Osteocyte (in vitro differentiated cells): Measurements from ENCODE around the gene PEPD. TPM values are rescaled to one million over a fixed set of nuclear protein-coding genes. Genes with fewer than 3 reads are reported as not detected.

ENCODE experiments used
- DNase-seq: peaks from one replicate; pipeline ENCODE4 v3.0.0; 2021; ENCODE audit warnings: mixed read lengths; ENCODE audit not compliant: unreplicated experiment; ENCODE audit errors: extremely low spot score
- H3K27ac Mint-ChIP-seq: one replicate; pipeline ENCODE4 v1.8.0; 2021; ENCODE audit warnings: mild to moderate bottlenecking, mixed read lengths; ENCODE audit not compliant: unreplicated experiment
- H3K27me3 Mint-ChIP-seq: one replicate; pipeline ENCODE4 v1.8.0; 2021; ENCODE audit warnings: mixed read lengths; ENCODE audit not compliant: unreplicated experiment
- H3K36me3 Mint-ChIP-seq: one replicate; pipeline ENCODE4 v1.8.0; 2021; ENCODE audit warnings: mixed read lengths; ENCODE audit not compliant: unreplicated experiment
- H3K4me1 Mint-ChIP-seq: one replicate; pipeline ENCODE4 v1.8.0; 2021; ENCODE audit warnings: mixed read lengths; ENCODE audit not compliant: unreplicated experiment
- H3K4me3 Mint-ChIP-seq: one replicate; pipeline ENCODE4 v1.8.0; 2021; ENCODE audit warnings: mild to moderate bottlenecking, moderate library complexity, mixed read lengths; ENCODE audit not compliant: unreplicated experiment
- H3K9me3 Mint-ChIP-seq: one replicate; pipeline ENCODE4 v1.8.0; 2021; ENCODE audit warnings: mixed read lengths; ENCODE audit not compliant: unreplicated experiment
- total RNA-seq: library from RNA; stranded (reverse); gene quantifications from 2 replicates; pipeline ENCODE4 v1.2.1, GENCODE V29; 2021
- TF ChIP-seq, protein P1 (sequence below): fragments of 200-600 bp; sonication (generic); IDR thresholded peaks from 2 replicates; pipeline ENCODE4 v1.5.0; 2021; ENCODE audit warnings: antibody characterized with exemption, mild to moderate bottlenecking, moderate library complexity

The PEPD gene
- total RNA-seq, 1 donor from 2014 or later, result 106 TPM

DNA sequence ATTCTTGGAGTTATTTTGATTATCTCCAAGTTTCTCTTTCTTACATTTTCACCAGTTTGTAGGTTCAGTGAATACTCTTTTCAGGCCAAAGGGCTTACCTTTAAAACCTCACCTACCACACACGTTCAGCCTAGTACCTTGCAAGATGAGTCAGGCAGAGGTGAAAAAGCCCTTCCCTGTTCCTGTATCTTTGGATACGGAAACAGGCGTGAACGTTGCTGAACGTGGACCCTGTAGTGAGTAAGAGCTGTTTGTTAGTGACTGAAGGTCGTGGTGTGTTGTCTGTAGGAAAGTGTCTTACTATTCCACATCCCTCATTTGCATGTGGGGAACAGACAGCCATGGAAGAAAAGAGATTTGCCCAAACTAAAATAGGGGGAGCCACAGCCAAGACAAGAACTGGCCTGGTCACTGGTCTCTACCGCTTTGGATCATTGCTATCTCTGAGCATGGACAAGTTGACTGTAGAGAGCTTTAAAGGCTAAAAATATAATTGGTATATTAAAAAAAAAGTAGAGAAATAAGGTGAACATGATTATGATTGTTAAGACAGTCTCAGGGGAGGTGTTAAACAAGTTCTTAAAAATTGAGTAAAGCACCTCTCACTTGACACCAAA, 144.5 kb downstream of the PEPD start:
- Mint-ChIP-seq H3K27ac (peak overlapping the region; percentile 95), H3K9me3 (no peaks in the 10 kb centered on the region), H3K27me3 (no peaks in the 10 kb centered on the region), H3K4me1 (peaks cover 59% of the 10 kb centered on the region), H3K4me3 (no peak overlapping the region), H3K36me3 (peaks cover 29% of the 10 kb centered on the region)
- no peak for DNase-seq
- TF ChIP-seq, protein P1, sequence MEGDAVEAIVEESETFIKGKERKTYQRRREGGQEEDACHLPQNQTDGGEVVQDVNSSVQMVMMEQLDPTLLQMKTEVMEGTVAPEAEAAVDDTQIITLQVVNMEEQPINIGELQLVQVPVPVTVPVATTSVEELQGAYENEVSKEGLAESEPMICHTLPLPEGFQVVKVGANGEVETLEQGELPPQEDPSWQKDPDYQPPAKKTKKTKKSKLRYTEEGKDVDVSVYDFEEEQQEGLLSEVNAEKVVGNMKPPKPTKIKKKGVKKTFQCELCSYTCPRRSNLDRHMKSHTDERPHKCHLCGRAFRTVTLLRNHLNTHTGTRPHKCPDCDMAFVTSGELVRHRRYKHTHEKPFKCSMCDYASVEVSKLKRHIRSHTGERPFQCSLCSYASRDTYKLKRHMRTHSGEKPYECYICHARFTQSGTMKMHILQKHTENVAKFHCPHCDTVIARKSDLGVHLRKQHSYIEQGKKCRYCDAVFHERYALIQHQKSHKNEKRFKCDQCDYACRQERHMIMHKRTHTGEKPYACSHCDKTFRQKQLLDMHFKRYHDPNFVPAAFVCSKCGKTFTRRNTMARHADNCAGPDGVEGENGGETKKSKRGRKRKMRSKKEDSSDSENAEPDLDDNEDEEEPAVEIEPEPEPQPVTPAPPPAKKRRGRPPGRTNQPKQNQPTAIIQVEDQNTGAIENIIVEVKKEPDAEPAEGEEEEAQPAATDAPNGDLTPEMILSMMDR, result no peak

DNA sequence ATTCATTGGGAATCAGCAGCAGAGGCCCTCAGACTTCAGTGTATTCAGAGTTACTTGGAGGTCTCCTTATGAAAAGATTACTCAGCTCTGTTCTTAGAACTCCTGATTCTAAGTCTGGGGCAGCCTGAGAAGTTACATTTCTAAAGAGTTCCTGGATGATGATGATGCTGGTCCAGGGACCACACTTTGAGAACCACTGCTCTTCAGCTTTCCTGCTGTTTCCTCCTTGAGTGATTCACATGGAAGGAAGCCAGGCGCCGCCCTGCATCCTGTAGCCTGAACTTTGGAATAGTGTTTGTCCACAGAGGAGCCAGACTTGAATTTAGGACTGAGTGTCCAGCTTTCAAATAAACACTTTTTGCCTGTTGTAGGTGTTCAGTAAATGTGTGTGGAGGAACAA, 145.2 kb downstream of the PEPD start:
- no peak for DNase-seq
- TF ChIP-seq, protein P1, result no peak
- Mint-ChIP-seq H3K27me3 (no peaks in the 10 kb centered on the region), H3K4me1 (peaks cover 57% of the 10 kb centered on the region), H3K9me3 (no peaks in the 10 kb centered on the region), H3K27ac (peak overlapping the region; percentile 95), H3K4me3 (peak overlapping the region; percentile 92), H3K36me3 (peaks cover 23% of the 10 kb centered on the region)

DNA sequence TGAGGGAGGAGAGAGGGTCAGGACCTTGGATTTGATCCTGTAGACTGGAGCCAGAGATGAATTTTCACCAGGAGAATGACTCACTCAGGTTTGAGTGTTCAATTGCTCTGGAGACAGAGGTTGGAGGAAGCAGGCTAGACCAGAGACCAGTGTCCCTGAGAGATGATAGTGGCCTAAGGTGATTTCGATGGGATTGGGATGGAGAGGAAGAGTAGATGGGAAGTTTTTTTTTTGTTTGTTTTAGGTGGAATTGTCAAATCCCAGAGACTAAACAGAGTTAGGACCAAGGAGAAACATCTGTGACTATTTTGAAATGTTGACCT, 145.8 kb downstream of the PEPD start:
- no peaks in the 10 kb centered on the region for H3K9me3 Mint-ChIP-seq
- H3K4me3 Mint-ChIP-seq, result peak overlapping the region; percentile 92
- H3K27me3 Mint-ChIP-seq, result no peaks in the 10 kb centered on the region
- DNase-seq, result no peak
- peak overlapping the region; percentile 95 for H3K27ac Mint-ChIP-seq
- TF ChIP-seq, protein P1, result no peak
- peaks cover 18% of the 10 kb centered on the region for H3K36me3 Mint-ChIP-seq
- peaks cover 55% of the 10 kb centered on the region for H3K4me1 Mint-ChIP-seq

DNA sequence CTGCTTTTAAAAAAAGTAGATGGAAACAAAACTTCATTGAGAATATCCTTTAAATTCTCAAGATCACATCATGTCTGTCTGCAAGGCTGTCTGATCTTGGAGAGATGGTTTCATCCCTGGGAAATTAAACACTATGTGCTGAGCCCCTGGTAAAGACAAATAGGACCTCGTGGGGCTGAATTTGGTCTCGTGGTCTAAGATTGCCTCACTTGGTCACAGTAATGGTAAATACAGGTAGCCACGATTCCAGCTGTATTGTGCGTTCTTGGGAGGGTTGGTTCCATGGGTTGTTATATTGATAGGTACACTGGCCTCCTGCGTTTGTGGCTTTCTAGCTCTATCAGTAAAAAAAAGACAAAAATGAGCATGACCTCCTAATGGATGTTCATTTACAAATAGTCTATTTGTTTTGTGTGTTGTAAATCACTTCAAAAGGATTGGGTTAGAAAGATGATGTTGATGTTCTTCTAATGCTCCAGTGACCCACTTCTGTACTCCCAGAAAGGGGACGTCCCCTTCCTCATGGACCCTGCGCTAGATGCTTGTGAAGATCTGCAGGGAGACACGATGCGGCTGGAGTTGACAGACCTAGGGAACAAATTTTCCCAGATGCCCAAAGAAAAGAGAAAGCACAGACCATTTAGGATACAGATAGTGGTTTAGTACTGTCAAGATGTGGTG, 146.3 kb downstream of the PEPD start:
- H3K4me1 Mint-ChIP-seq, result peaks cover 55% of the 10 kb centered on the region

DNA sequence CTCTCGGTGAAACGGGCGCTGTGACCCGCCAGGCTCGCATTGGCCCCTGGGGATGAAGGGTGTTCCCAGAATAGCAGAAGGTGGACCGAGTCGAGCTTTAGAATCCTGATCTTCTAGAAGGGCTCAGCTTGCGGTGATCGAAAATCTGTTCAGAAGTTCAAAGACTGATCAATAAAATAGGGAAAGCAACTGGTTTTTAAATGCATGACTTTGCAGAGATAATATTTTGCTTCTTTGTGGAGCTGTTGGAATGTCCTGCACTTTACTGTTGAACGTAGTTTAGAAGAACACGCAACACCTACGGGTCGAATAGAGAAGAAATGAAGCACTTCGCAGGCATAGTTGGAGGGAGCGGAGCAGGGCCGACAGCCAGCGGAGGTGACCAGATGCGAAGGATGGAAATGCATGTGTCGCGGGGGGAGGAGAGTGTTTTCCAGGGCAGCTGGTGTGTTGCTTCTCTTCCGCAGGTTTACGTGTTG, 147.3 kb downstream of the PEPD start:
- Mint-ChIP-seq H3K9me3 (no peaks in the 10 kb centered on the region), H3K27me3 (no peaks in the 10 kb centered on the region), H3K4me3 (peak overlapping the region; percentile 92), H3K4me1 (peaks cover 54% of the 10 kb centered on the region), H3K36me3 (peaks cover 8% of the 10 kb centered on the region), H3K27ac (peak overlapping the region; percentile 95)
- no peak for DNase-seq
- TF ChIP-seq, protein P1, result peak; percentile 14

More for the DNA sequence above, 146.3 kb downstream of the PEPD start:
- DNase-seq, result no peak
- no peaks in the 10 kb centered on the region for H3K27me3 Mint-ChIP-seq
- TF ChIP-seq, protein P1, result no peak
- H3K9me3 Mint-ChIP-seq, result no peaks in the 10 kb centered on the region
- peaks cover 16% of the 10 kb centered on the region for H3K36me3 Mint-ChIP-seq
- H3K4me3 Mint-ChIP-seq, result peak overlapping the region; percentile 92
- peak overlapping the region; percentile 95 for H3K27ac Mint-ChIP-seq
